Lower lobe of right lung (tissue), 2 donors: ENCODE data around the gene PRIM2. TPM values are rescaled to one million over a fixed set of nuclear protein-coding genes. Genes with fewer than 3 reads are reported as not detected.
"Not testable (repeated sequence)": the region's sequence is repeated elsewhere in the genome, so short reads cannot be mapped to it uniquely, and the experiment has no call there.

ENCODE experiments used
- ATAC-seq, 2 donors: fragments of 200-7000 bp; cut with Tn5 transposase; one replicate each; pipeline ENCODE4 v1.9.1; 2020 to 2022; ENCODE audit warnings: mild to moderate bottlenecking in 2 of 2, moderate library complexity in 2 of 2
- DNase-seq: peaks from one replicate; pipeline ENCODE4 v3.0.0-alpha.2; 2020
- H3K27ac ChIP-seq: fragments of 200-600 bp; one replicate; pipeline ENCODE4 v1.8.0; 2022
- H3K27me3 ChIP-seq: fragments of 200-600 bp; one replicate; pipeline ENCODE4 v1.8.0; 2022; ENCODE audit warnings: low read depth
- H3K36me3 ChIP-seq: fragments of 200-600 bp; one replicate; pipeline ENCODE4 v1.8.0; 2022; ENCODE audit warnings: mild to moderate bottlenecking
- H3K4me1 ChIP-seq: fragments of 200-600 bp; one replicate; pipeline ENCODE4 v1.8.0; 2022
- H3K4me3 ChIP-seq: fragments of 200-600 bp; one replicate; pipeline ENCODE4 v1.8.0; 2022; ENCODE audit warnings: mild to moderate bottlenecking
- H3K9me3 ChIP-seq: fragments of 200-600 bp; one replicate; pipeline ENCODE4 v1.8.0; 2022
- CTCF ChIP-seq: fragments of 200-600 bp; IDR thresholded peaks from one replicate; pipeline ENCODE4 v1.8.0; 2022; ENCODE audit warnings: antibody characterized with exemption, mild to moderate bottlenecking
- intact Hi-C: fragments of 100-400 bp; cut with DNase I; formaldehyde crosslinking; loops from one replicate; pipeline ENCODE4 v1.11.0; 2022
- total RNA-seq: library from RNA; stranded (reverse); fragmentation: NEBNext Ultra II Directional; extraction: Animal tissue kit (Norgen Biotek cat#: 25700); gene quantifications from one replicate; pipeline ENCODE4 v1.2.1, GENCODE V29; 2021
- donor health status: DM: no; HTN: yes; CAD: no; lungs with severe emphysema.

PRIM2 gene
- total RNA-seq, 1 donor from 2014 or later = 9.1 TPM

- Histone ChIP-seq H3K9me3 (no peaks in the 10 kb centered on the region), H3K27me3 (no peaks in the 10 kb centered on the region), H3K4me1 (no peaks in the 10 kb centered on the region), H3K4me3 (no peak overlapping the region), H3K27ac (no peak overlapping the region), H3K36me3 (no peaks in the 10 kb centered on the region)
- ATAC-seq (no peak), DNase-seq (no peak)
- TF ChIP-seq CTCF = no peak
- intact Hi-C loops = no loop called here
These were observed 24.8 kb downstream of the PRIM2 start for GRCh38 chr6:57342148-57342669.

- ATAC-seq, H3K36me3 ChIP-seq, intact Hi-C loops, H3K27ac ChIP-seq, H3K27me3 ChIP-seq, H3K4me3 ChIP-seq, H3K9me3 ChIP-seq, DNase-seq, H3K4me1 ChIP-seq: not testable (repeated sequence)
These were observed 25.9 kb downstream of the PRIM2 start for GRCh38 chr6:57343342-57343741.

- H3K4me1 ChIP-seq, DNase-seq, ATAC-seq, H3K27me3 ChIP-seq, H3K9me3 ChIP-seq, H3K27ac ChIP-seq, intact Hi-C loops, H3K36me3 ChIP-seq, H3K4me3 ChIP-seq: not testable (repeated sequence)
These were observed 29.3 kb downstream of the PRIM2 start for GRCh38 chr6:57346715-57347114.

GRCh38 chr6:57347597-57347996 is 30.2 kb downstream of the PRIM2 start:
- ATAC-seq, DNase-seq, H3K27me3 ChIP-seq, H3K4me1 ChIP-seq, H3K27ac ChIP-seq, H3K9me3 ChIP-seq, H3K36me3 ChIP-seq, H3K4me3 ChIP-seq, intact Hi-C loops: not testable (repeated sequence)

- ATAC-seq, H3K4me3 ChIP-seq, H3K36me3 ChIP-seq, H3K4me1 ChIP-seq, H3K27me3 ChIP-seq, DNase-seq, H3K9me3 ChIP-seq, intact Hi-C loops, H3K27ac ChIP-seq: not testable (repeated sequence)
These were observed 33.0 kb downstream of the PRIM2 start for GRCh38 chr6:57350443-57350842.

- H3K36me3 ChIP-seq = not testable (repeated sequence)
These were observed 35.2 kb downstream of the PRIM2 start for GRCh38 chr6:57352596-57352995.

GRCh38 chr6:57358319-57358718 is 40.9 kb downstream of the PRIM2 start:
- intact Hi-C loops, H3K36me3 ChIP-seq, DNase-seq, H3K27me3 ChIP-seq, H3K27ac ChIP-seq, ATAC-seq, H3K4me1 ChIP-seq, H3K4me3 ChIP-seq, H3K9me3 ChIP-seq: not testable (repeated sequence)

More at GRCh38 chr6:57352596-57352995, 35.2 kb downstream of the PRIM2 start:
- H3K4me3 ChIP-seq, H3K9me3 ChIP-seq, H3K27me3 ChIP-seq, ATAC-seq, H3K27ac ChIP-seq, DNase-seq, intact Hi-C loops, H3K4me1 ChIP-seq: not testable (repeated sequence)

- DNase-seq, H3K4me1 ChIP-seq, ATAC-seq, H3K9me3 ChIP-seq, intact Hi-C loops, H3K27me3 ChIP-seq, H3K27ac ChIP-seq, H3K36me3 ChIP-seq, H3K4me3 ChIP-seq: not testable (repeated sequence)
These were observed 42.3 kb downstream of the PRIM2 start for GRCh38 chr6:57359766-57360165.

GRCh38 chr6:57362340-57362739 is 44.9 kb downstream of the PRIM2 start:
- intact Hi-C loops, H3K4me3 ChIP-seq, H3K27ac ChIP-seq, DNase-seq, H3K9me3 ChIP-seq, ATAC-seq, H3K4me1 ChIP-seq, H3K36me3 ChIP-seq, H3K27me3 ChIP-seq: not testable (repeated sequence)

GRCh38 chr6:57365076-57365583 is 47.7 kb downstream of the PRIM2 start:
- ATAC-seq, H3K4me3 ChIP-seq, H3K27me3 ChIP-seq, intact Hi-C loops, DNase-seq, H3K4me1 ChIP-seq, H3K27ac ChIP-seq, H3K9me3 ChIP-seq, H3K36me3 ChIP-seq: not testable (repeated sequence)

- H3K9me3 ChIP-seq, H3K4me3 ChIP-seq, DNase-seq, H3K36me3 ChIP-seq, H3K27ac ChIP-seq, H3K27me3 ChIP-seq, H3K4me1 ChIP-seq, intact Hi-C loops: not testable (repeated sequence)
- ATAC-seq = peak in 1 of 2 donors; percentile 39
These were observed 51.7 kb downstream of the PRIM2 start for GRCh38 chr6:57368965-57369731.

GRCh38 chr6:57371779-57372178 is 54.3 kb downstream of the PRIM2 start:
- H3K27ac ChIP-seq, H3K9me3 ChIP-seq, intact Hi-C loops, H3K4me1 ChIP-seq, H3K36me3 ChIP-seq, DNase-seq, H3K4me3 ChIP-seq, ATAC-seq, H3K27me3 ChIP-seq: not testable (repeated sequence)

GRCh38 chr6:57374764-57375163 is 57.3 kb downstream of the PRIM2 start:
- H3K9me3 ChIP-seq, H3K27me3 ChIP-seq, H3K4me1 ChIP-seq, DNase-seq, intact Hi-C loops, H3K36me3 ChIP-seq, ATAC-seq, H3K4me3 ChIP-seq, H3K27ac ChIP-seq: not testable (repeated sequence)
